GM18870 (cell line): Measurements from ENCODE around the gene CAGE1.
A peak's percentile ranks its signal among the peaks of the same experiment; 100 is the strongest.

Source experiments
- ATAC-seq: cut with Tn5 transposase; IDR thresholded peaks from one replicate; pipeline ENCODE4 v1.9.1; 2021; ENCODE audit warnings: moderate library complexity; ENCODE audit not compliant: unreplicated experiment

CAGE1 gene

GRCh38 chr6:7389451-7390225, at the start of gene CAGE1, which contains the start of gene RIOK1:
Gene CAGE1 (minus strand): TSS chr6:7389742. CDS start chr6:7387173, 2,569 bp downstream.
Gene RIOK1 (plus strand): TSS chr6:7389808. CDS start chr6:7390003, 195 bp downstream.
- peak; percentile 93 for ATAC-seq

GRCh38 chr6:7439228-7439627, 49.7 kb upstream of the CAGE1 start:
- ATAC-seq = no peak

GRCh38 chr6:7438011-7438410, 48.5 kb upstream of the CAGE1 start:
- no peak for ATAC-seq

- ATAC-seq = no peak
These were observed 45.1 kb upstream of the CAGE1 start for GRCh38 chr6:7434672-7435071.

- no peak for ATAC-seq
These were observed 43.6 kb upstream of the CAGE1 start for GRCh38 chr6:7433121-7433617.

GRCh38 chr6:7432391-7433120, 43.0 kb upstream of the CAGE1 start:
- ATAC-seq = no peak

GRCh38 chr6:7431674-7432390, 42.3 kb upstream of the CAGE1 start:
- ATAC-seq = no peak

GRCh38 chr6:7431313-7431673, 41.8 kb upstream of the CAGE1 start:
- no peak for ATAC-seq

GRCh38 chr6:7426447-7427169, 37.1 kb upstream of the CAGE1 start:
- ATAC-seq = no peak

- ATAC-seq = no peak
These were observed 36.3 kb upstream of the CAGE1 start for GRCh38 chr6:7425808-7426190.

- ATAC-seq = no peak
These were observed 35.6 kb upstream of the CAGE1 start for GRCh38 chr6:7424967-7425807.

GRCh38 chr6:7424058-7424457, 34.5 kb upstream of the CAGE1 start:
- no peak for ATAC-seq

GRCh38 chr6:7421066-7421465, 31.5 kb upstream of the CAGE1 start:
- no peak for ATAC-seq

GRCh38 chr6:7419065-7419464, 29.5 kb upstream of the CAGE1 start:
- ATAC-seq = no peak

GRCh38 chr6:7418238-7418905, 28.8 kb upstream of the CAGE1 start:
- ATAC-seq = no peak

GRCh38 chr6:7417684-7418083, 28.1 kb upstream of the CAGE1 start:
- ATAC-seq = no peak

GRCh38 chr6:7414811-7415210, 25.3 kb upstream of the CAGE1 start:
- no peak for ATAC-seq

- no peak for ATAC-seq
These were observed 23.7 kb upstream of the CAGE1 start for GRCh38 chr6:7413151-7413823.

GRCh38 chr6:7411328-7411727, 21.8 kb upstream of the CAGE1 start:
- ATAC-seq = no peak
